Astrocyte (in vitro differentiated cells and primary cell): ENCODE results near the gene WIPI1. TPM values are rescaled to one million over a fixed set of nuclear protein-coding genes. Genes with fewer than 3 reads are reported as not detected.

Experiments
- DNase-seq: peaks from one replicate; pipeline ENCODE4 v3.0.0-alpha.2; 2010; ENCODE audit warnings: low read depth
- FAIRE-seq: peaks from 2 replicates; lab custom pipeline; 2011; peaks lifted over from hg19 to GRCh38; lab: Jason Lieb, UNC
- H2AFZ ChIP-seq: 2 replicates; pipeline ENCODE4 v1.6.0; 2012; ENCODE audit warnings: low read depth, low read length, inconsistent platforms
- H3K27ac ChIP-seq: 2 replicates; pipeline ENCODE4 v1.5.1; 2011; ENCODE audit warnings: low read depth, low read length, inconsistent platforms
- H3K27me3 ChIP-seq: 2 replicates; pipeline ENCODE4 v1.6.0; 2011; ENCODE audit warnings: low read length, inconsistent platforms; ENCODE audit not compliant: insufficient read depth
- H3K36me3 ChIP-seq: 2 replicates; pipeline ENCODE4 v1.5.1; 2011; ENCODE audit warnings: low read length, inconsistent platforms; ENCODE audit not compliant: insufficient read depth
- H3K4me1 ChIP-seq: 2 replicates; pipeline ENCODE4 v1.5.1; 2011; ENCODE audit warnings: low read length, inconsistent platforms; ENCODE audit not compliant: insufficient read depth
- H3K4me2 ChIP-seq: 2 replicates; pipeline ENCODE4 v1.6.0; 2012; ENCODE audit warnings: low read length, inconsistent platforms
- H3K4me3 ChIP-seq: 2 replicates; pipeline ENCODE4 v1.5.1; 2011; ENCODE audit warnings: low read depth, mild to moderate bottlenecking, low read length, inconsistent platforms; ENCODE audit not compliant: insufficient read depth
- H3K79me2 ChIP-seq: 2 replicates; pipeline ENCODE4 v1.6.0; 2012; ENCODE audit warnings: mild to moderate bottlenecking, low read length, inconsistent platforms; ENCODE audit not compliant: insufficient read depth
- H3K9ac ChIP-seq: 2 replicates; pipeline ENCODE4 v1.6.0; 2012; ENCODE audit warnings: mild to moderate bottlenecking, low read length, inconsistent platforms
- H3K9me3 ChIP-seq: 2 replicates; pipeline ENCODE4 v1.5.1; 2012; ENCODE audit warnings: low read depth, mild to moderate bottlenecking, low read length, inconsistent platforms; ENCODE audit not compliant: insufficient read depth
- H4K20me1 ChIP-seq: 2 replicates; pipeline ENCODE4 v1.6.0; 2012; ENCODE audit warnings: low read length, inconsistent platforms; ENCODE audit not compliant: insufficient read depth
- H3K27ac Mint-ChIP-seq: one replicate; pipeline ENCODE4 v1.8.0; 2021; ENCODE audit warnings: mild to moderate bottlenecking, mixed read lengths; ENCODE audit not compliant: unreplicated experiment
- H3K27me3 Mint-ChIP-seq: one replicate; pipeline ENCODE4 v1.8.0; 2021; ENCODE audit warnings: low read depth, mixed read lengths; ENCODE audit not compliant: unreplicated experiment
- H3K36me3 Mint-ChIP-seq: one replicate; pipeline ENCODE4 v1.8.0; 2021; ENCODE audit warnings: low read depth, mixed read lengths; ENCODE audit not compliant: unreplicated experiment
- H3K4me1 Mint-ChIP-seq: one replicate; pipeline ENCODE4 v1.8.0; 2021; ENCODE audit warnings: low read depth, mixed read lengths; ENCODE audit not compliant: unreplicated experiment
- H3K4me3 Mint-ChIP-seq: one replicate; pipeline ENCODE4 v1.8.0; 2021; ENCODE audit warnings: mild to moderate bottlenecking, moderate library complexity, mixed read lengths; ENCODE audit not compliant: unreplicated experiment
- H3K9me3 Mint-ChIP-seq: one replicate; pipeline ENCODE4 v1.8.0; 2021; ENCODE audit warnings: mild to moderate bottlenecking, mixed read lengths; ENCODE audit not compliant: unreplicated experiment
- CTCF ChIP-seq: IDR thresholded peaks from 2 replicates; pipeline ENCODE4 v1.5.1; 2011; ENCODE audit warnings: low read depth, mild to moderate bottlenecking, inconsistent platforms, low read length, moderate library complexity; ENCODE audit not compliant: insufficient read depth
- microRNA-seq: library from miRNA; unstranded; fragments of <30 nt; microRNA quantifications from one replicate; pipeline ENCODE4 v1.2.0, GENCODE V29; 2020
- total RNA-seq: library from RNA; stranded (reverse); gene quantifications from 2 replicates; pipeline ENCODE4 v1.2.1, GENCODE V29; 2021

The WIPI1 gene
- total RNA-seq, 1 donor from 2014 or later = 83.5 TPM

DNA sequence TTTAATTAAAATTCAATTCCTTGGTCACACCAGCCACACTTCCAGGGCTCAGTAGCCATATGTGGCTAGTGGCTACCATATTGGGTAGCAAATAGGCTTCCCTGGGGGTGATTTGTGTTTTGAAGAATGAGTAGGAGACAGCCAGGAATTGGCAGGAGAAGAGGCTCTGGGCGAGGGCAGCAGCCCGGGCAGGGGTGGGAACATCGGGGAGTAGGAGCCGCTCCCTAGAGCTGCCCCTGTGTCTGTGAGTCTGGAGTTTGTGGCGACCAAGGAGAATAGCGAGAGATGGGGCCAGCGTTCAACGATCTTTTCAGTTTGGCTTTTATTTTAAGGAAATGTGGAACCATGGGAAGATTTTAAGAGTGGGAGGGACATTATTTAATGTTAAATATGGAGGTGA, 81.7 kb downstream of the WIPI1 start:
- Histone ChIP-seq H3K27me3 (no peaks in the 10 kb centered on the region), H3K4me3 (no peak overlapping the region), H3K27ac (no peak overlapping the region), H2AFZ (no peak overlapping the region), H3K79me2 (no peaks in the 10 kb centered on the region), H3K9me3 (no peaks in the 10 kb centered on the region), H3K4me1 (peaks cover 20% of the 10 kb centered on the region), H3K4me2 (no peak overlapping the region), H3K36me3 (no peaks in the 10 kb centered on the region), H3K9ac (no peak overlapping the region), H4K20me1 (no peaks in the 10 kb centered on the region)
- no peak for TF ChIP-seq CTCF
- H3K27ac Mint-ChIP-seq = no peak overlapping the region
- no peaks in the 10 kb centered on the region for H3K9me3 Mint-ChIP-seq
- DNase-seq = no peak
- H3K27me3 Mint-ChIP-seq = no peaks in the 10 kb centered on the region
- H3K36me3 Mint-ChIP-seq = peaks cover 3% of the 10 kb centered on the region
- FAIRE-seq = no peak
- H3K4me3 Mint-ChIP-seq = no peak overlapping the region
- H3K4me1 Mint-ChIP-seq = peaks cover 10% of the 10 kb centered on the region

Small RNAs within 50 kb of the gene (microRNA-seq; reads per million reads assigned to microRNA genes)
- gene MIR635 = not detected

Other genes with a start within 250 kb of the WIPI1 start
- gene AMZ2, start 209.5 kb downstream of the WIPI1 start, total RNA-seq = 76.2 and 78.0 TPM in 2 replicates
- 0.34 and 0.62 TPM in 2 replicates for gene SLC16A6, start 166.4 kb downstream of the WIPI1 start, total RNA-seq
- gene ARSG, start 166.0 kb downstream of the WIPI1 start, total RNA-seq = 2.6 and 4.0 TPM in 2 replicates
- gene PRKAR1A, start 54.9 kb upstream of the WIPI1 start, total RNA-seq = 235 and 254 TPM in 2 replicates
- gene FAM20A, start 143.9 kb upstream of the WIPI1 start, total RNA-seq = 0.14 and 0.41 TPM in 2 replicates